Globus pallidus (tissue), 1 donor: Measurements from ENCODE around the gene ZBTB22.

Source experiments
- DNase-seq: peaks from one replicate; pipeline ENCODE4 v3.0.0-alpha.2; 2015; ENCODE audit warnings: low spot score

Gene ZBTB22

DNA sequence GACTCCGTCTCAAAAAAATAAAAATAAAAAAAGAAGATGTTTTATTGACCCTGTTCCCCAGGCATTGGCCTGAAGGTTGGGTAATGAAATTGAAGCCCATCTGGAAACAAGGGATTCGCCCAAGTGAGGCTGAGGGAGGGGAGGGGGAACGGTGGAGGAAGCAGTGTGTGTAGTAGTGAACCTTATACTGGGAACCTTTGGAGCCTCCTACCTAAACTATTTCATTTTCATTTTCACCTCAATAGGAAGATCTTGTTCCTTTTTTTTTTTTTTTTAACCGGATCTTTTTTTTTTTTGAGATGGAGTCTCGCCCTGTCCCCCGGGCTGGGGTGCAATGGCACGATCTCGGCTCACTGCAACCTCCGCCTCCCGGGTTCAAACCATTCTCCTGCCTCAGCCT lies 13.2 kb upstream of the ZBTB22 start:
- no peak for DNase-seq

DNA sequence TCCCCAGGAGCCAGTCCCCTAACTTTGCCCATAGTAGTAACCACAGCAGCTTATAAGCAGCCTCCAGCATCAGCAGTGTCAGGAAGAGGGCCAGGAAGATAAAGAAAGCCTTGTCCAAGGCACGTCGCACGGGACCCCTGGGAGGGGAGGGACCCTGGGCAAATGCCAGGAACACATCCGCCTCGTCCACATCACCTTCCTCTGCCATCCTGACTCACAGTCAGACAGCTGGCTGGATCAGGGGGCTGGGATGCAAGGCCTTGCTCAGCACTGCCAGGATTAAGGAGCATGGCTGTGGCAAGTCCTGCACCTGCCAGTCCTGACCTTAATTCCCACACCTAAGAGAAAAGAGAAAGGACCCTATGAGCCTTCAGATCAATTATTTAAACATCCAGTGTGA lies 11.5 kb upstream of the ZBTB22 start:
- no peak for DNase-seq

DNA sequence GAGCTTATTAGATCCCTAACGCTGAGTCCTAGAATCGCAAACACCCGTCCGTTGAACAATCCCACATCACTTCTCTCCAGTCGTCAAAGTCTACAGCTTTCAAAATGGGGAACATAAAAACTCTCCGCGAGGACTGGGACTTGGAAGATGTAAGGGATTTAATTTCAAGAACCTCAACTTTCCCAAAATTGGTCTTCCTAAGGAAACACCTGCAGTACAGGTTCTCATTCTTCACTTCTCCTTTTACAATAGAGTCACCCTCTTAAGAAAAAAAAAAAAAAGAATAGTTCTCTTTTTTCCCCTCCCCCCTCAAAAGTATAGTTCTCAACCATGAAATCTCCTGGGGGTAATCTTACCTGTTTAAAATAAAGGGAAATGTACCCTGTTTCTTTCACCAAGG lies 6.6 kb upstream of the ZBTB22 start:
- DNase-seq = no peak

DNA sequence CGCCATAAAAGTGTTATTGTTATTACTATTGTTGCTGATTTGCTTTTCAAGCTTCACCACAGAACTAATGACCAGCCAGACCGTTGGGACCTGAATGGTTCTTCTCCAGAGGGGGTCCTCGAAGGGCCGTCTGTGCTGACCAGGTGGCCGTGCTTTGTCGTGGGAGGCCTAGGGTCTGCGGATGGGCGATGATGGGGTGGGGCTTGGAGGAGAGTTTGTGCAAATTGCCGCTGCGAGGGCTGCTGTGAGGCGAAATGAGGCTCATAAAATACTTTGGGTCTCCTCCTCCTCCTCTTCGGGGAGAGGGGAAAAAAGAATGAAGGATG lies 6.0 kb upstream of the ZBTB22 start:
- no peak for DNase-seq

DNA sequence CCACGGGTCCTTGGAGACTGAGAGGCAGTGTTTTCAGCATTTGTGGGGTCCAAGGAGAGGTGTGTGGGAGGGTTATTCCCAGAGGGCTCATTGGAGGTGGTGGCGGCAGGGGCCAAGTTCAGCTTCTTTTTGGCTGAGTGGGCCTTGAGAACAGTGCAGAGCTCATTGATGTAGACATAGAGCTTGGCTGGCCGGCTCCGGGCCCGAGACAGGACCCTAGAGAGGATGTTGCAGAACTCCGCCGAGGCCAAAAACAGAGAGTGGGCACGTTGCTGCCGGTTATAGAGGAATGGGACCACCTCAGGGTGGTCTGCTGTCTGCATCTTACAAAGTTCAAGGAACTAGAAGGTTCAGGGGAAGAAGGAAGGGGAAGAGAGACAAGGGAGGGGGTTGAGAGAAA lies 3.7 kb upstream of the ZBTB22 start:
- DNase-seq = no peak

DNA sequence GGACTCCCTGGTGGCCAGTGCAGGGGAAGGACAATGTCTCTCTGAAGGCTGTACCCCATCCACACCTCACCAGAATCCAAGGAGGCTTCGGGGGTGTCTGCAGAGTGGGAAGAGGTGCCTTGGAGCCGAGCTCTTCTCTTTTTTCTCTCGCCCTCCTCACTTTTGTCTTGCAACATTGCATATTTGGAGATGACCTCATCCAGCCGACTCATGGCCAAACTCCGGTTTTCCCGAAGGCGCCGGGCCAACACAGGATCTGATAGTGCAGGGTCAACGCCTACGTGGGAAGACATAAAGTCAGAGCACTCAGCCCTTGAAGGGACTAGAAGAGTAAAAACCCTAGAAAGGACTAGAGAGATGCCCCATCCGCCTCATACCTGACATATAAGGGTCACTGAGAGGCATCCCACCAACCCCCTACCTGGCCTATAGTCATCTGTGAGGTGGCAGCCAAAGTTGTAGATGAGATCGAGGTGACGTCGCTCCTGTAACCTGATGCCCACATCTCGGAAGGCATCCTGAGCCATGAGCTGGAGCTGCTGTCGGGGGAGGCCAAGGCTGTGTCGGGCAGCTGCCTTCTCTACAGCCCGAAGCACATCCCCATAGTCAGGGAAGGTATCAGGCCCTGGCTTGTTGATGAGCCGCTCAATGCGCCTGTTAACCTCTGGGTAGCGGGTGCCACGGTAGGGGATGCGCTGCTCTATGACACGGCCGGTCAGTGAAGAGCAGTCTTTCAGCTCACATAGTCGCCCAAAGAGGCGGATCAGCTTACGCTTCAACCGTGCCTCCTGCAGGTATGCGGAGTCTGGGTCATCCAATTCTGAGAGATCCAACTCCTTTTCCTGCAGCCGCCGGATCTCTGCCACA lies 3.0 kb upstream of the ZBTB22 start:
- no peak for DNase-seq

DNA sequence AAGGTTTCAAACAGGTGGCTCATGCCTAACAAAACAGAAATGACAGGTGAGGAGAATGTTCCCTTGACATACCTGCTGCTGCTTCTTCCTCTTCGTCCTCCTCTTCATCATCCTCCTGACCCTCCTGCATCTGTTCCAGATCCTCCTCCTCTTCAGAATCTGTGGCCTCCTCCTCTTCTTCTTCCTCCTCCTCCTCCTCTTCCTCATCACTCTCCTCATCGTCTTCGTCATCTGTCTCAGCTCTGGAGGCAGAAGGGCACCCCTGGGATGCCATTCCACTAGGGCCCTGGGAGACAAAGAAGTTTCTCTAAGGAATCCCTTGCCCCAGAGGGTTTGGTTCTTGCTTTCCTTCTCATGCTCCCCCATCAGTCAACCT lies 2.4 kb upstream of the ZBTB22 start:
- no peak for DNase-seq

DNA sequence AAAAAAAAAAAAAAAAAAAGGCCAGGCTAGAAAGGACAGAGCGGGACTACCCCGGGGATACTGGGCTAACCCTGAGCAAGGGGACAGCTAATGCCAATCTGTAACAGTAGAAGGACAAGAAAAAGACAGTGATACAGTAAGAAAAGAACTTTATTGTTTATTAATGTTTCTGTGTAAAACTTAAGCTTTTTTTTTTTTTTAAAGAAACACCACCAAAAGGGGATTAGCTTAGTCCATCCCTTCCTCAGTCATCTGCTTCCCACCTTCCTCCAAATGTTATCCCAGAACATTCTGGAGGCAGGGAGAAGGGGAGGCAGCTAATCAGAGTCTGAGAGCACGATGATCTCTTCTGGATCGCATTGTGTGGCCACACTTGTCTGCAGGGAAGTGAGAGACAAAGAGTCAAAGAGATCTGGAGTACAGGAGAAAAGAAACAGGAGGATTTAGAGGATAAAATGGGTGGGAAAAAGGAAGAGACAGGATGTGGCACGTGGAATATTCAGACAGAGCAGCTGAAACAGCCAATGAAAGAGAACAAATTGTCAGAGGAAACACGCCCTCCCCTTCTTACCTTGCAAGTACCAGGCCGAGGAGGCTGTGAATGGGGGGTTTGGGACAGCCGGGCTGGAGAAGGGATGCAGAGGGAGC lies 1.0 kb upstream of the ZBTB22 start:
- DNase-seq = no peak

DNA sequence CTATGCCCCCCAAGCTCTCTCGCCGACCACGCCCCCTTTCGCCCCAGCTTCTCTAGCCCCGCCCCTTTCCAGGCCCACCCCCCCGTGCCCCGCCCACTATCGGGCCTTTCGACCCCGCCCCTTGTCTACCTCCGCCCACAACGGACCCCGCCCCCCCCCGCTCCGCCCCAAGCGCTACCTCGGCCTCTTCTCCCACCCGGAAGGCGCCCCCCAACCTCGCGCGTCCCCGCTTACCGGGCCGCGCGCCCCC lies 200 bp downstream of the ZBTB22 start:
- DNase-seq = peak; percentile 40

DNA sequence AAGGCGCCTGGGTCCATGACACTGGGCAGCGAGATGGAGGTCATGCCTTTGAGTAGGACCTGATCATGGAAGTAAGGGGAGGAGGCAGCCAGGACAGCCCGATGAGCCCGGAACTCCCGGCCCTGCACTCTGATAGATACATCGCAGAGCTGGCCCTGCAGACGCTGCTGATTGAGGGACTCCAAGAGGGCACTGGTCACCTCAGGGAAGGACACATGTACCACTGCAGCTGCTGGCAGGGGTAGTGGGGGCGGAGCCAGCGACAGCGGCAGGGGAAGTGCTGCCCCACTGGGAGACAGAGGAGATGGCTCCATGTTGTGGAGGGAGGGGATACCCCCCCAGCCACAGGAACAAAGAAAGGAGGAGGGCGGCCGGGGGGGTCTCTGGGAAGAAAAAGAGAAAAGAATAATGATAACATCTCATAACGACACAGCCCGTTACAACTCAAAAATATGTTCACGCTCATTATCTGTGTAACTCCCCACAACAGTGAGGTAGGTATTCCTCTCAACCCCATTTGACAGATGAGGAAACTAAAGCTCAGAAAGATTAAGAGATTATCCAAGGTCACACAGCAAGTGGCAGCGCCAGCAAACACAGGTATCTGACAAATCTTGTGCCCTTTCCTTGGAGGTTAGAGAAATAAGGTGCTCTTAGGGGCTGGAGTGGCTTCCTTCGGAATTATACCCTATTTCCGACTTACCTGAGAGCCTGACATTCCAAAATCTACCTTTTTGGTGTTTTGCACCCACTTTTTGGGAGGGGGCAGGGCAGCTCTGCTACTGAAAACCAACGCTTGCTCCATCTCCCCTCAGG lies 733 bp downstream of the ZBTB22 start:
- DNase-seq = no peak

DNA sequence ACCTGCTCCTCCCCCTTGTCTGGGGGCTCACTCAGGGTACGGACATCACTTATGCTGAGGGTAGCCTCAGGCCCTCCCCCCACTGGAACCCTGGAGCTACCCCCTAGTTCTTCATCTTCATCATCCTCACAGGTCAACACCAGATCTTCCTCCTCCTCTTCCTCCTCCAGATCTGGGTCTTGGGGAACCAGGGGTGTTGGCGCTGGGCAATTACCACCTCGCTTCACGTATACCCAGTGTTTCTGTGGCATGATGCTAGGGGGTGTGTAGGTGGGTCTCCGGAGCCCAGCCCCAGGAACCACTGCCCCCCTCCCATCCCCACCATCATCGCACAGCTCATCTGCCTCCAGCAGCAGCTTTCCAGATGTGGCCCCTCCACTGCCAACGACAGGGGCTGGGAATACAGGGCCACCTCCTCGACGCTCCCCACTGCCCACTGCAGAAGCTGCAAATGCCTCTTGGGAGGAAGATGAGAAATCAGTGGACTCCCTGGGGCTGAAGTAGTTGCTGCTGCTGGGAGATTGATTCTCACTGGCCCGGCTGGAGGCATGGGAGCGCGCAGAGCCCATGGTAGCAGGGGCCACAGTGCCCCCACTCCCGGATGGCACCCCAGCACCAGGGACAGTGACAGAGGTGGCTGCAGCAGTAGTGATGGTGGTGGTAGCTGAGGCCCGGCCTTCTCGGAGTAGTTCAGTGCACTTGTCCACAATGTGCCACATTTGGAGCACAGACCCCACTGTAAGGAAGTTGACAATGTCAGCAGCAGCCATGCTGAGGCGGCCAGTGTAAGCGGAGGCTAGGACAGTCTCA lies 1.5 kb downstream of the ZBTB22 start:
- no peak for DNase-seq

DNA sequence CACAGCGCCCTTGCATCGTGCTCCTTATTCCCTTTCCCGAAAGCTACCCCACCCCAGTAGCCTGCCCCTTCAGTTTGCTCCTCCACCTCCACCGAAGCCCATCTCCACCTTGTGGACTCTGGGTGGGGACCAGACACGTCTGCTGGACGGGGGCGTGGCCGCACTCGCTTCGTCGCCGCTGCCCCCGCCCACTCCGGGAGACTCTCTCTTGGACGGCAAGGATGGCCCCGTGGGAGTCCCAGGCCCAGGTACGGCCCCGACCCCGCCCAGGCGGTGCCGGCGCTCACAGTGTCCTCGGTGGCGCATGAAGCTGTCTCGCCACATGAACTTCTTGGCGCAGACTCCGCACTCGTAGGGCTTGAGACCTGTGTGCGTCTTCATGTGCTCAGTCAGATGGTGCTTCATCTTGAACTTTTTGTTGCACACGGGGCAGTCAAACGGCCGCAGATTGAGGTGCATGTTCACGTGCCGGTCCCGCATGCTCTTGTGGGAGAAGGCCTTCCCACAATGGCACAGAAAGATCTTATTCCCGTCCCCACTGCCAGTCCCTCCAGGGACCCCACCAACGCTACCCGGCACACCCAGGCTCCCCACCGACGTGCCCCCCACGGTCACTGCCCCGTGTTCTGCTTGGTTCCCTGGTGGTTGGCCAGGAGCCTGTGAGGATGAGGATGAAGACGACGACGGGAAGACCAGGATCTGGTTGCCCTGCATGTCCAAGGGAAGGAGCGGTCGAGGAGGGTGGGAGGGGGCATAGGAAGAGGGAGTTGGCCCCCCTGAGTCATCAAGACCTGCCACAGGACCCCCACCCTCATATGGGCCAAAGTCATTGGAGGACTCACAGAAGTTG lies 2.4 kb downstream of the ZBTB22 start:
- no peak for DNase-seq

DNA sequence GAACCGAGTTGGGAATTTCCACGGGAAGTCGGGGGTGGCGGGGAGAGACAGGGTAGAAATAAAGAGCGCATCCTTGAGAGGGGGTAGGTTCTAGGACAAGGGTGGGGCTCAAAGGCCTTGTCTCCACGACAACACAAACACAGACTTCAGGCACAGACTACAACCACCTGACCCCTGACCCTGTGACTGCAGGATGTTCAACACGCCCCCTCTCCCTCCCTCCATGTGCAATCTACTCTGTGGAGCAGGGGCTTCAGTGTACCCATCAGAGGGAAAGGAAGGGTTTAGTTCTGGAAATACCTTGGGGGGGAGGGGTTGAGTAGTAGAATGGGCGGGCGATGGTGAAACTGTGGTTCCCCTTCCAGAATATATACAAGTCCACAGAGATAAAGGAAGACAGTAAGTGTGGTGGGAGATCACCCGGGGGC lies 3.0 kb downstream of the ZBTB22 start:
- DNase-seq = no peak

DNA sequence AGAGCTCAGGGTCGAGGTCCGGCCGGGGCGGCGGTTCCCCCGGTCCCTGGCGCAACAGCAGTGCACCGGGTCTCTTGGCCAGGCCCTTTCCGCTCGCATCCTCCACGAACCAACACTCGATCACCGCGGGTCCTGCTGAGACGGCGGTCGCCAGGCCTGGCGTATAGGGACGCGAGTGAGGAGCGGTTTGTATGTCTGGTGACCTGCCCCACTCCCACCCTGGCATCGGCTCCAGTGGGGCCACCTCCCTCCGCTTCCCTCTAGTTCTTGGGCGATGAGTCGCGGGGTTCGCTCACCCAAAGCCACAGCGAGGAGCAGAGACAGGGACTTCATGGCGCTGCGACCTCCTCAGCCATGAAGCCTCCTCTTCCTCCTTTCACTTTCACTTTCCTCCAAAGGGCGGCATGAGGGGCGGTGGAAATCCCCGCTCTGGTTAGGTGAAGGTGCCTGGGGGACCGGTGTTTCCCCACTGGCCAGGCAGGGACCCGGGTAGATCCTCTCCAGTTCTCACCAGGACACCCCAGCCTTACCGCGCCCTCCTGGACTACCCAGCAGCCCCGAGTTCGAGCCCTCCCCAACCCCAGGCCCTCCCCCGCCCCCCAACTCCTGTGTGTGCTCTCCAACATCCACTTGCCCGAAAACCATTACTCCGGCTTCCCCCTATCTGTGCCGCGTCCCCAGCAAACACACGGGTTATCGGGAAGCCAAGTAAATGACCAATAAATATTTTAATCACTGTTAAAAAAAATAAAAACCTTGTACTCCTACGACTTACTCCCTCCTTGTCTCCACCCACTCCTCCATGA lies 3.6 kb downstream of the ZBTB22 start, which contains the start of gene TAPBP:
TSS of gene TAPBP (minus strand) at position 370 of the 806 bp plus-strand sequence. CDS start at position 333, 37 bp downstream.
- peak; percentile 61 for DNase-seq

DNA sequence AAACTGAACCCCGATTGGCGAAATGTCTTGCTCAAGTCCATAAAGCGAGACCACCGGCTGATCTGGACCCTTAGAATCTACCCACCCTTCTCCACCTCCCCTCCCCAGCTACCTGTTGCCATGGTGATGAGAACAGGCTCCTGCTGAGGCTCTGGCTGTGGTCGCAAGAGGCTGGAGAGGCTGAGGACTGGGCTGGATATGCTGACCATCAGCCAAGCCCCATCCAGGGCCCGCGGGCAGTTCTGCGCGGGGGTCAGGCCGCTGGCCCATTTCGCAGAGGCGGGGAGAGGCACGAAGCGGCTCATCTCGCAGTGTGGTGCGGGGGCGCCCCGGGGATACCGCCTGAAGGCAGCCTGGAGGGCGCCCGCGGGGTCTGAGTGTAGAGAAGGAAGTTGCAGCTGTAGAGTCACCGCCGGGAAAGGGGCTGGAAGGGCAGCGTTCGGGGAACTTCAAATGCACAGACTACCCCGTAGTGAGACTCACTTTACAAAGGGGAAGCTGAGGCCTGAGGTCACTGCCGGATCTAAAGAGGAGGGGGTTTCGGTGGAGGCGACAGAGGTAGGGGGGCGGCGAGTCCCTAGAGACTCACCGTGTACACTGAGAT lies 4.3 kb downstream of the ZBTB22 start:
- peak; percentile 42 for DNase-seq

DNA sequence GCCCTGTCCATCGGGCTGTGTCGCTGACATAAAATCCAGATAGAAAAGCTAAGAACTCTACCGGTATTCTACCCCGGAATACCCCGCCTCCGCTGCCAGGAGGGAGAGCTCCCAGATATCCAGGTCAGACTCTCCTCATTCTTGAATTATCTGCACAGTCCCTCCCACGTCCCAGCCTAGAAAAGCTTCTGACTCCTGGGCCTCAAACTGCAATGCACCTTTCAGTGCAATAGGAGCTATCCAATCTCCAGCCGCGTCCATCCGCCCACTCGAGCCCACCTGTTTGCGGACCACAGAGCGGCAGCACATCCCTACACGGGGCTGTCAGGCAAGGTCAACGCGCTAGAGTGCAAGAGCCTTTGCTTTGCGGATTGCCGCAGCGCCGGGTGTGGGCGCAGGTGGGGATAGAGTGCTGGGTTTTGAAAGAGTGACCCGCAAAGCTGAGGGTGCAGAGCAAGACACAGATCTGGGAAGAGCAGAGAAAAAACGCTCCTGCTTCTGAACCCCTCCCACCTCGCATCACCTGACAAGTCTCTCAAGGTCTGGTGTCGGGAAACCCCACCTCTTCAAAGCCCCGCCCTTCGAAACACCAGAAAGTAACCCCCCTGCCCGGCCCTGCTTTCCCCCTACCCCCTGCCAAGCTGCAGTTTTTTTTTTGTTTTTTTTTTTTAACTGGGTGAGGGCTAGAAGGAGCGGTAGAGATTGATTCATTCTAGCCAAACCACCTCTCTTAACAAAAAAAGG lies 5.0 kb downstream of the ZBTB22 start:
- DNase-seq = peak; percentile 53

DNA sequence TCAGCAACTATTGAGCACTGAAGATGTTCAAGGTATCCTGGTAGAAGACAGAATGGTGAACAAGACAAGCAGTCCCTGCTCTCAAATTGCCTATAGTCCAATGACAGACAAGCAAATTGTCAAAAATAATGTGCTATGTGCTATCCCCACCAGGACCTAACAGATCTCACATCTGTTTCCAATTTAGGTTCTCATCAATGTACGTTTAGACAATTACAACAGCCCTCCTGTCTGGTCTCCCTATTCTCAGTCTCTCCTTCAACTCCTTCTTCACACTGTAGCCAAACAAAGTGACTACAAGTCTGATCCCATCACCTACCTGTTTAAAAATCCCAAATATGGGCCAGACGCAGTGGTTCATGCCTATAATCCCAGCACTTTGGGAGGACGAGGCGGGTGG lies 11.2 kb downstream of the ZBTB22 start:
- no peak for DNase-seq

DNA sequence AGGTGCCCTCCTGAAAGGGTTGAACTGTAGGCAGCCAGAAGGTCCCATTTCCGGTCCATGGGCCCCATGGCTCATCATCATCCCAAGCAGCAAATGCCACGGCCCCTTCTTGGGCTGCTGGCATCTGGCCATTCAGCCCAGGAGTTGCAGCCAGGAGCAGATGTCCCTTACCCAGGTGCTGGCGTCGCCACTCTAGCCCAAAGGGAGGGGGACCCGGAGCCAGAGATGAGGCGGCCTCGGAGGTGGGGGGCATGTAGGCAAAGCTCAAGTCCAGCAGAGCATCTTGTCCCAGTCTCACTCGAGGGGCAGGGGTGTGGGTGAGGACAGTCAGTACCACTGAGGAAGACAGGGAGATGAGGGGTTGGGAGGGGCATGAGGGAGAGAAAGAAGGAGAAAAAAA lies 12.5 kb downstream of the ZBTB22 start:
- DNase-seq = no peak

DNA sequence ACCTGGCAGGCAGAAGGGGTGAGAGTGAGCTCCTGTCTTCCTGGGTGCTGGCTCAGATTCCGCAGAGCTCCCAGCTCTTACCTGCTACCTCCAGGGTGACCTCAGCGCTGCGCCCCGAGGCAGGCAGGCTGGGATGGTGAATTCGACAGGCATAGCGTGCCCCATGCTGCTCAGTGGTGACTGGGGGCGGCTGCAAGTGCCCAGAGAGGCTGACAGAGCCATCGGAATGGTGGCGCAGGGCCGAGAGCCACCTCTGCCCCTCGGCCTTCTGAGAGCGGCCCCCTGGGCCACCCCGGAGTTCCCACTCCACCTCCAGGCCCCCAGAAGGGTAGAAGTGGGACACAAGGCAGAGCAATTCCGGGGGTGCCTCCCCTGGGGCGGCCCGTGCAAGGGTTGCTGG lies 13.3 kb downstream of the ZBTB22 start:
- DNase-seq = no peak
